ENCODE results near the gene GPER1.

The GPER1 gene

DNA sequence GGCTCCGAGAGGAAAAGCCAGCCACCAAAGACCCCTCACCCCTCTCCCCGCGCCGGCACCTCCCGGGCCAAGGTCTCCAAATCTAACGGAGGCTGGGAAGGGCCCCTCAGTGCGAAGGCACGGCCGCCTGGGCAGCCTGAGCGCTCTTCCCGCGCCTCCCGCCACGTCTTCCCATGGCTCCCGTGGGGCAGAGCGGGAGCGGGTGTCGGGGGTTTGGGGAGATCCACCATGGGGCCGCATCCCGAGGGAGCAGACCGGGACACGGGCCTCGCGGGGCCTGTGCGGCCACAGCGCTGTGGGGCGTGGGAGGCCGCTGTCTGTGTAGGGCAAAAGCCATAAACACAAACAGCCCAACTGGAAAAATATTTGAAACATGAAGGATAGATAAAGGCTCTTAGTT, 22.4 kb downstream of the GPER1 start:
- no peaks in the 10 kb centered on the region for H3K36me3 ChIP-seq (ENCODE audit: low read length)
- no peaks in the 10 kb centered on the region for H3K79me2 ChIP-seq (ENCODE audit: insufficient read depth, low read length)
- no peaks in the 10 kb centered on the region for H3K9me3 ChIP-seq (ENCODE audit: insufficient read depth, low read length)
- H3K27ac ChIP-seq (ENCODE audit: low read depth, low read length), result no peak overlapping the region
- H3F3A ChIP-seq (ENCODE audit: insufficient read depth), result no peaks in the 10 kb centered on the region
- no peaks in the 10 kb centered on the region for H4K20me1 ChIP-seq (ENCODE audit: low read depth, low read length)
- H2AFZ ChIP-seq (ENCODE audit: low read depth, low read length, severe bottlenecking), result no peak overlapping the region
- TF ChIP-seq, protein P1, sequence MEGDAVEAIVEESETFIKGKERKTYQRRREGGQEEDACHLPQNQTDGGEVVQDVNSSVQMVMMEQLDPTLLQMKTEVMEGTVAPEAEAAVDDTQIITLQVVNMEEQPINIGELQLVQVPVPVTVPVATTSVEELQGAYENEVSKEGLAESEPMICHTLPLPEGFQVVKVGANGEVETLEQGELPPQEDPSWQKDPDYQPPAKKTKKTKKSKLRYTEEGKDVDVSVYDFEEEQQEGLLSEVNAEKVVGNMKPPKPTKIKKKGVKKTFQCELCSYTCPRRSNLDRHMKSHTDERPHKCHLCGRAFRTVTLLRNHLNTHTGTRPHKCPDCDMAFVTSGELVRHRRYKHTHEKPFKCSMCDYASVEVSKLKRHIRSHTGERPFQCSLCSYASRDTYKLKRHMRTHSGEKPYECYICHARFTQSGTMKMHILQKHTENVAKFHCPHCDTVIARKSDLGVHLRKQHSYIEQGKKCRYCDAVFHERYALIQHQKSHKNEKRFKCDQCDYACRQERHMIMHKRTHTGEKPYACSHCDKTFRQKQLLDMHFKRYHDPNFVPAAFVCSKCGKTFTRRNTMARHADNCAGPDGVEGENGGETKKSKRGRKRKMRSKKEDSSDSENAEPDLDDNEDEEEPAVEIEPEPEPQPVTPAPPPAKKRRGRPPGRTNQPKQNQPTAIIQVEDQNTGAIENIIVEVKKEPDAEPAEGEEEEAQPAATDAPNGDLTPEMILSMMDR (IDR thresholded peaks at IDR 0.05; ENCODE audit: insufficient read depth, low read length, poor library complexity, severe bottlenecking), result no peak
- TF ChIP-seq EZH2phosphoT487 (conservative IDR thresholded peaks at IDR 0.05; ENCODE audit: low read length), result no peak
- no peaks in the 10 kb centered on the region for H3K9me2 ChIP-seq (replicated peaks; ENCODE audit: insufficient read depth, low read length)
- H3K9ac ChIP-seq (ENCODE audit: low read length), result no peak overlapping the region
- no peaks in the 10 kb centered on the region for H3K27me3 ChIP-seq (ENCODE audit: low read length)
- no peak overlapping the region for H3K4me2 ChIP-seq (ENCODE audit: low read depth, low read length, poor library complexity, severe bottlenecking)
- no peak overlapping the region for H3K4me3 ChIP-seq (ENCODE audit: insufficient read depth, low read length, poor library complexity, severe bottlenecking)

DNA sequence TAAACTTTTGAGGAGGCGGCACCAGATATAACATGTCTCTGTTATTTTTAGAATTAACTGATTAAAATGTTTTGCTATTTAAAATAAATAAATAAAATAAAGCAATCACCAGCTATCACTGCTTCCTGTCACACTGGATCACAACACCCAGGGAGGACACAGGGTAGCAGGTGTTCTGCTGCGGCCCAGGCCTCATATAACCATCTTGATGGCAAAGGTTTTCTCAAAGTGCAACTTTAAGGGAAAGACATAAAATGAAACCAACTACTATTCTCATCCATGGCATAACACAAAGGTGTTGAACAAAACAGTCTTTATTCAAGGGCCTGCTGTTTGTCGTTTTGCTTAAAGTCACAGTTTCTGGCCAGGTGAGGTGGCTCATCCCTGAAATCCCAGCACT, 23.2 kb downstream of the GPER1 start:
- Histone ChIP-seq H3K36me3 (ENCODE audit: low read length) (no peaks in the 10 kb centered on the region), H3F3A (ENCODE audit: insufficient read depth) (no peaks in the 10 kb centered on the region), H3K4me2 (ENCODE audit: low read depth, low read length, poor library complexity, severe bottlenecking) (no peak overlapping the region), H3K27ac (ENCODE audit: low read depth, low read length) (no peak overlapping the region), H3K9me2 (replicated peaks; ENCODE audit: insufficient read depth, low read length) (no peaks in the 10 kb centered on the region), H4K20me1 (ENCODE audit: low read depth, low read length) (no peaks in the 10 kb centered on the region), H3K4me3 (ENCODE audit: insufficient read depth, low read length, poor library complexity, severe bottlenecking) (no peak overlapping the region), H3K27me3 (ENCODE audit: low read length) (no peaks in the 10 kb centered on the region), H2AFZ (ENCODE audit: low read depth, low read length, severe bottlenecking) (no peak overlapping the region), H3K9ac (ENCODE audit: low read length) (no peak overlapping the region), H3K9me3 (ENCODE audit: insufficient read depth, low read length) (no peaks in the 10 kb centered on the region), H3K79me2 (ENCODE audit: insufficient read depth, low read length) (no peaks in the 10 kb centered on the region)
- TF ChIP-seq, protein P1 (IDR thresholded peaks at IDR 0.05; ENCODE audit: insufficient read depth, low read length, poor library complexity, severe bottlenecking), result no peak
- TF ChIP-seq EZH2phosphoT487 (conservative IDR thresholded peaks at IDR 0.05; ENCODE audit: low read length), result no peak

DNA sequence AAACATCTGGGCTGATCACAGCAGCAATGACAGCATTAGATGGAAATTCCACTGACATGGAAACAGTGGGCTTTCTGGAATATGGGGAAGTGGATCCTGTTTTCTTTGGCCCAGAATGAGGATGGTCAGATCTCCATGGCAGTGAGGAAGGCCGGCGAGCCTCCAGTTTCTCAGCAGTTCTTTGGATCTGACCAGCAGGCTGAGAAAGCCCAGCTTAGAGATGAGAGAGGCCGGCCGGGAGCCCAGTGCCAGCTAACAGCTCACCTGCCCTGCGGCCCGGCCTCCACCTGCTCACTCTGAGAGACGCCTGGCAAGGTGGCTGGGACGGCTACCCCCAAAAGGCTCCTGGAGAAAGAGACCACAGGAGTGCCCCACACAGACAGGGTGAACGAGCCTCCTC, 24.2 kb downstream of the GPER1 start:
- Histone ChIP-seq H3K9me3 (ENCODE audit: insufficient read depth, low read length) (no peaks in the 10 kb centered on the region), H4K20me1 (ENCODE audit: low read depth, low read length) (no peaks in the 10 kb centered on the region)
- TF ChIP-seq EZH2phosphoT487 (conservative IDR thresholded peaks at IDR 0.05; ENCODE audit: low read length), result no peak
- TF ChIP-seq, protein P1 (IDR thresholded peaks at IDR 0.05; ENCODE audit: insufficient read depth, low read length, poor library complexity, severe bottlenecking), result no peak

More for the DNA sequence above, 24.2 kb downstream of the GPER1 start:
- no peaks in the 10 kb centered on the region for H3K79me2 ChIP-seq (ENCODE audit: insufficient read depth, low read length)
- no peak overlapping the region for H3K27ac ChIP-seq (ENCODE audit: low read depth, low read length)
- H3K4me3 ChIP-seq (ENCODE audit: insufficient read depth, low read length, poor library complexity, severe bottlenecking), result no peak overlapping the region
- no peak overlapping the region for H3K4me2 ChIP-seq (ENCODE audit: low read depth, low read length, poor library complexity, severe bottlenecking)
- H3K9ac ChIP-seq (ENCODE audit: low read length), result no peak overlapping the region
- H3K9me2 ChIP-seq (replicated peaks; ENCODE audit: insufficient read depth, low read length), result no peaks in the 10 kb centered on the region
- no peaks in the 10 kb centered on the region for H3K27me3 ChIP-seq (ENCODE audit: low read length)
- no peaks in the 10 kb centered on the region for H3K36me3 ChIP-seq (ENCODE audit: low read length)
- no peaks in the 10 kb centered on the region for H3F3A ChIP-seq (ENCODE audit: insufficient read depth)
- no peak overlapping the region for H2AFZ ChIP-seq (ENCODE audit: low read depth, low read length, severe bottlenecking)

All from SU-DHL-6 (cell line).